Fibroblast of peridontal ligament (primary cell): ENCODE measurements around the gene KDM2B.
"Not testable (repeated sequence)": the region's sequence is repeated elsewhere in the genome, so short reads cannot be mapped to it uniquely, and the experiment has no call there.

ENCODE experiments used
- DNase-seq: peaks from one replicate; pipeline ENCODE4 v3.0.0-alpha.2; 2010; ENCODE audit errors: extremely low read depth

KDM2B gene

DNA sequence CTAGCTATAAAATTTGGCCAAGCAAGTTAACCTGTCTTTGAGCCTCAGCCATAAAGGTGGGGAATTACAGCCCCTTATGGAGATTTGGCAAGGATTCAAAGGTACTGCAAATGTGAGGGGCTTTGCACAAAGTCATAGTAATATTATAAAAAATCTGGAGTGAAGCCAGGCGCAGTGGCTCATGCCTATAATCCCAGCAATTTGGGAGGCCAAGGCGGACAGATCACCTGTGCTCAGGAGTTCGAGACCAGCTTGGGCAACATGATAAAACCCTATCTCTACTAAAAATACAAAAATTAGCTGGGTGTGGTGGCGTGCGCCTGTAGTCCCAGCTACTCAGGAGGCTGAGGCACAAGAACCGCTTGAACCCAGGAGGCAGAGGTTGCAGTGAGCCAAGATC is 4.1 kb upstream of the KDM2B start:
- not testable (repeated sequence) for DNase-seq

DNA sequence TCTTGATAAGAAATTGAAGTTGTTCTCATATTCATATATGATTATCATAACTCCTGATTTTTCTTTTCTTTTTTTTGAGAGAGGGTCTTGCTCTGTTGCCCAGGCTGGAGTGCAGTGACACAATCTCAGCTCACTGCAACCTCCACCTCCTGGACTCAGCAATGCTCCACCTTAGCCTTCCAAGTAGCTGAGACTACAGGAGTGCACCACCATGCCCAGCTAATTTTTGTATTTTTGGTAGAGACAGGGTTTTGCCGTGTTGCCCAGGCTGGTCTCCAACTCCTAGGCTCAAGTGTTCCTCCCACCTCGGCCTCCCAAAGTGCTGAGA is 2.5 kb upstream of the KDM2B start:
- DNase-seq: not testable (repeated sequence)

DNA sequence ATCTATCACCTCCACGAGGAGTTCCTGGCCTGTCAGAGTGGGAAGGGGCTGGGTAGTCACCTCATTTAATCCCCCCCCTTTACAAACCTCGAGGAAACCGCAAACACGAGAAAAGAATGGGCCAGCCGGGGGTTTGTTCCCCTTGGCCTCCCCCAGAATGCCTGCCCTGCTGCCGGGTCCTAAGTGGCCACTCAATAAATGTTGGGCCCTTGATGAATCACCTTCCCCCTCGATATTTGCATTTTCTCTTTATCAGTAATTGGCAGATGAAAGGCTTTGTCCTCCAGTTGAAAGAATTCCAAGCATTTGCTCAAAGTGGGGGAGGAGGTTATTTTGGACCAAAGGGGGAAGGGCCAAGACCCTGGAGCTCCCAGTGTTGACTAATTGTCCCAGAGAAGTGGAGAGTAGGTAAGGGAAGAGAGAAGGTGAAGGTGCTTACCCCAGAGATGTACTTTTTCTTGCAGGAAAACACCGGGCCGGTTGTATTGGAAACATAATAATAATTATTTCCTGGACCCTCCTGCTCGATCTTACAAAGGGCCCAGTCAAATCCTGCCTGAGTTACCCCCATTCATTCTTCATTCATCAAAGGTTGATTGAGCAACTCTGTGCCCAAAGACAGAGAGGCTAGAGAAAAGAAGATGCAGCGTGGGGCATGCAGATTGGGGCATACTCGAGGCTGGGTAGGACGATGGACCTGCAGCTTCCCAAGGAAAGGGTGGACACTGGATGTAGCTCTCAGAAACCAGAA is 1.9 kb upstream of the KDM2B start:
- no peak for DNase-seq

DNA sequence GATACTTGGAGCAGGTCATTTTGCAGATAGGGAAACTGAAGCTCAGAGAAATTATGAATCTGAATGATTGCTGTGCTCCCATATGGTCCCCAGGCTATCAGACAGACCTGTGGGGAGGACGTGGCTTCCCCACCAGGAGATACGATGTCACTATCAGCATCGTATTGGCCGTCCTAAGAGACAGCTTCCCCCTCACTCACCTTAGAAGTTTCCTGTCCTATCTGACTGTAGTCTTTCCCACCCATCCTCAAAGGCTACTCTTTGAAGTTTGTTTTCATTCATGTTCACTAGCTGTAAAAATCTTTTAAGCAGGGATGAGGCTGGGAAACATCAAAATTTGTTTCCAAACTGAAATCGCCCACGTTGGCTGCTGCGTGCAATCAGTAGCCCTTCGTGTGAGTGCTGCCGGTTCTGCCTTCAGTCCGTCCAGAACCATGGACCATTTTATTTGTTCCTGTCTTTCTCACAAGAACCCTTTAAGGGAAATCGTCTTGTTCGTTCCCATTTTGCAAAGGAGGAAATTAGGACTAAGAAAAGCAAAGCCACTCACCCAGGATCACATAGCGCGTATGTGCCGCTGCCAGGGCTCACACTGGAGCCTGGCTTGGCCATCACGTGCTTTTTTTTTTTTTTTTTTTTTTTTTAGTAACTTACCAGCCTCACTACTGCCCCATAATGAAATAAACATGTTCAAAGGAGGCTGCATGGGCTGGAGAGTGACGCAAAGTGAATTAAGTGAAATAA is 1.0 kb upstream of the KDM2B start:
- DNase-seq: peak; percentile 82

DNA sequence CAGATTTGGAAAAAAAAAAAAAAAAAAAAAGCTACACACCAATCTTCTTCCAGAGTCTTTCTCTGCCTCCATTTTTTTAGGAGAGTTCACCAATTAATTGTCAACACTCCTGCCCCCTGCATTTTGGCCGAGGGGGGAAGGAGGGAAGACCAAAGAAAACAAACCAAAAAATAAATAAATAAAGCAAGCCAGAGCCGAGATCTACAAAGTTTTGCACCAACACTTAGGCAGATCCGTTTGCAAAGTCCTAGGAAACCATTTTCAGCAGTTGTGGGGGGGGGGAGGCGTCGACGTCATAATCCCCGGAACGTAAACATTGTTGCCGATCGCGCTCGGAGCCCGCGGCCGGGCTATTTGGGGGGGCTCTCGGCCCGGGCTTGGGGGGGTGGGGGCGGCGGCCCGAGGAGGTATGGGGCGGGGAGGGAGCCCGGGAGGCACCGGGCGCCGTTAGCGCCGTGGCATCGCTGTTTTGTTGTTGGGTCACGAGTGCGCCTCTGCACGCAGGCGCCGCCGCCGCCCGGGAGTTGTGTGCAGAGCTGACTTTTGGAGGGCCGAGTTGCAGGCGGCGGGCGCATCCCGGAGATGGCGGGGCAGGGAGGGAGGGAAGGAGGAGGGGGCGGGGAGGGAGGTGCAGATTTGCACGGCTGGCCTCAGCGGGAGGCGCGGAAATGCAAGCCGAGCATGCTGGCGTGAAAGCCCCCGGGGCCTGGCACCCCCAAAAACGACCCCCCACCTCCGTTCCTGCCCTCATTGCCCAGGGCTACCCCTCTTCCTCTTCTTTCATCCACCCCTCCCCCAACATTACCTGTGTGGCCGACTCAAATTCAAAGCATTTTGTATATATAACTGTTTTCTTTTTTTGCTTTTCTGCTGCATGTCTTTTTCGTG is 598 bp downstream of the KDM2B start:
- peak; percentile 60 for DNase-seq

DNA sequence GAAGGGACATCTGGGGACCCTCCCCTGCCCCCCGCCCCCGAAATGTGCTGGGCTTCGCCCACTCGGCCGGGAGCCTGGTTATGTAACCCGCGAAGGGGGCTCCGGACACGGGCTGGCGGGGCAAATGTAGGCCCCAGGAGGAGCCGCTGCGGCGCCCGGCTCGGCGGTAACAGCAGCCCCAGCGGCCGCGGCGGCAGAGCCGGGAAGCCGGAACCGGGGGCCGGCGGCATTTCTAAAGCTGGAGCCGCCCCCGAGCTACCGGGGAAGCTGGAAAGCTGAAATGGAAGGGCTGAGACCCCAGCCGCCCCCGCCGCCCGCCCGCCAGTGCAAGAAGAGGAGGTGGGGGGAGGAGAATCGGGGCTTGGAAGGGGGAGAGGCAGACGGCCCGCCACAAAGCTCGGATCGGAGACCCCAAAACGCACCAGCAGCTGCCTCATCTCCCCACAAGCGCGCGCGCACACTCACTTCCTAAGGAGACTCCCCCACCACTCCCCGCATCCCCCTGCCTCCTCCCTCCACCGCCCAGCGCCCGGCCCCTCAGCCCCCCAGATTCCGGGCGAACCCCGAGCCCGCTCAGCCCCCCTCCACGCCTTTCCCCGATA is 1.5 kb downstream of the KDM2B start:
- DNase-seq: no peak

DNA sequence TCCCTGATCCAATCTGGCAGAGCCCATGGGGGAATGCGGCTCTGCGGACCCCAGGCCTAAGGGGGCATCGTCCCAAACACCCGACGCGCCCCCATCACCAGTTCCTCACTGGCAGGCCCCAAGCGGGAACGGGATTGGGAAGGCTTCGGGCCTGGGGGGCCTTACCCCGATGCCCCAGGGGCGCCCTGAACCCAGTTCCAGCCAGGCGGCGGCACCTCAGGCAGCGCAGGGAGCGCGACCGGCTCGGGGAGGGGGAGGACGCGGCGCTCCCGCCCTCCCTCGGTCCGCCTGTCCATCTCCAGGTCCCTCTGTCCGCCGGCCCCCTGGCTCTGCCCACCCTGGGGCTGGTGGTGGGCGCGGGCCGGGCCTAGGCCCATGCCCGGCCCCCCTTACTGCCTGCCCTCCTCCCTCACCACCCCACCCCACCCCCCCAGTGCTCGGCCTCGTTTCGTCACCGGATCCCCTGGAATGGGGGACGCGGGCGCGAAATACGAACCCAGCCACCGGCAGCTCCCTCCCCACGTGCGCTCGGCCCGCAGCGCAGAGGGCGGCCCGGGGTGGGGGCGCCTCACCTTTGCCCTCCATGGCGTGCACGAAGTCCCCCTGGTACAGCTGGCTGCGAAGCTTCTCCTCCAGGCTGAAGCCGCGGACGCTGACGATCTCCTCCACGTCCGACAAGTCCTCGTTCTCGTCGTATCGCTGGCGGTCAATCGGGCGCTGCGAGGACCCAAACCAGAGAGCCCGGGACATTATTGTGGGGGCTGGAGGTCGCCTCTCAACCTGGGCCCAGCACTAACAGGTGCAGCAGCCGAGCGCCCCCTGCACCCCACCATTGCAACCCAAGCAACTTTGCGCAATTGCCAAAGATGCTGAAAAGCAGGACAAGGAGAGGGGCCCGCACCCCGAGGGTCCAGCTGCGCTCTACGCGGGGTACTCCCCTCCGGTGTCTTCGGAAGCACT is 2.3 kb downstream of the KDM2B start:
- peak; percentile 29 for DNase-seq

DNA sequence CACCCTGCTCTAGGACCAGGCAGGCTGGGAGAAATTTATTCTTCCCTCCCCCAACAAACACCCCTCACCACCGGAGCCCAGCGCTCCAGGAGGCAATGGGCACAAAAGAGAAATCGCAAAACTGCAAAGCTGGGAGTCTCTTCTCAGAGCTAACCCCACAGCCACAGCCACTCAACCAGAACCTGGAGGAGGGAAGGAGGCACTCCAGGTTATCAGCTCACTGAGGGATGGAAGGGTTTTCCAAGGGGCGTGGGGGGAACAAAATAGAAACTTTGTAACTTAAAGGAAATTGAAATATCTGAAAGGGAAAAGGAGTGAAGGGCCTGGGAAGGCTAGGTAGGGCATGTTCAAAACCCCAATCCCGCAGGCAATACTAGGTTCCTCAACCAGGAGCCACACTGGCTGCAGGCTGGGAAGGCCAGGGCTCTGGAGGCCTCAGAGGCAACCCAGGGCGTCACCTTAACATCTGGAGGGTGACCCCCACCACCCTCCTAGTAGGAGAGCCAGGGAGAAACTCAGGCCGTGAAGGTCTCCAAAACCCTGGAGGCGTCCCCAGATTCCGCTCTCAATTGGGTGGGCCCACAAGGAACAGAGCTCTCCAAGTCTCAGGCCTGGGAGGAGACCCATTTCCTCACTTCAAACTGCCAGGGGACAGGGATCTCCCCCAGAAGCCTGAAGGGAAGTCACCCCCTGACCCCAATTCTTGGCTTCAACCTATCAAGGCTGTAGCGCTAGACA is 3.2 kb downstream of the KDM2B start:
- DNase-seq: no peak

DNA sequence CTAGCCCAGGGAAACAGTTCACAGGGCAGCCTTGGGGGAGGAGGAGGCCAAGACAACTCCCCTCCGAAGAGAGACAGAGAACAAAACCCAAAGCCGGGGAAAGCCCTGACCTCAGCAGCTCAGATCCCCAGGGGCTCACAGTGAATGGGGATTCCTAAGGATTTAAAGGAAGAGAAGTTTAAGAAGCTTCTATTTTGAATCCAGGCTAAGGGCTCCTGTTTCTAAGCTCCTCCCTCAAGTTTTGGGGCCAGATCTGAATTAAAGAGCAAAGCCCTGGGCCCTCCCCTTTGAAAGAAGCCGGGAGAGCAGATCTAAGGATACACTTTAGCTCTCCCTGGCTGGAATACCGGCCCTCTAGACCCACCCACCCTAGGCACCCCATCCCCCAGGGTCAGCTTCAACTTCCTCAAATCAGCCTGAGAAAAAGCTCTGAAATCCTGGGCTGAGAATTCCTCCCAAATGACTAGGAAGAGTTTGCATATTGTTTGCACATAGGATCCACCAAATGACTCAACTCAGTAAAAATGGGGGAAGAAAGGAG is 3.9 kb downstream of the KDM2B start:
- peak; percentile 95 for DNase-seq

DNA sequence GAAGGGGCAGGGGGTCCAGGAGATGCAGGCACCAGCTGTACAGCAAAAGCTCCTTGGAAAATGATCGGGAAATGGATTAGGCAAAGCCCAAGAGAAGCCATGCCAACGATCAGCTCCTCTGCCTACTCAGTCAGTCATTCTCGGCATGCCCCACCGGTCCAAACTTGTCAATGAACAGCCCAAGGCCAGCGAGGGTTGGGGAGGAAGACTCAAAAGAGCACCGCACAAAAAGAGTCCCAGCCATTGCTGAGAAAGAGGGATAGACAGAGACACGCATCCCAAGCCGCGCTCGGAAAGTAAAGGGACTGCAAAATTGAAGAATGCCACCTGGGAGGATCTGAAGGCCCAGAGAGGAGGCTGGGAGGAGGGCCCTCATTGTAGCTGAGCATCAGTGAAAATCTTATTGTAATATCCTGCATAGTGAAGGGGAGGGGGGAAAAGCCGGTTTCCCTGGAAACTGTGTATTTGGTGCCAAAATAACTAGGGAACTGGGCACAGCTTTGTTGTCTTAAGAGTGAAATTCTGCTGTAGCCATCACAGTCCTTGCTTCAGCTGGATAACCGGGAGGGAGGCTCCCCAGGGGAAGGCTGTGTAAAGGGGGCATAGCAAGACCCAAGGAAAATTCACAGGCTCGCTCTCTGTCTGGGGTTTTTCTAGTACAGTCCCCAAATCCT is 4.7 kb downstream of the KDM2B start:
- DNase-seq: peak; percentile 45

DNA sequence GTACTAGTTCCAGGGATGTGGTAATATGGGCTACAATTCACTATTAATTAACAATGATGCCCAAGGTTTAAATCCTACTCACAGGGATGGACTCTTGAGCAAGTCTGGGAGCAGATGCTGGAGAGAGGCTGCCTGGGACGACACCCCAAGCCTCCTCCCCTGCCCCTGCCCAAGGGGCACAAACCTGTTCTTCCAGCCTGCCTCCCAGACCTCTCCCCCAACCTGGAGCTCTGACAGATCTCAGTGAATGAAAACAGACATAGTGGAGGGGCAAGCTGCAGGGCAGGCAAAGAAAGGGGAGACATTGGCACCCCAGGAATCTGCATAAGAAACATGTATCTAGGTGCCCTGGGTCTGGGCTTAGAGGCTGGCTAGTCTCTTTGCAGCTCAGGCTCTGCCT is 5.8 kb downstream of the KDM2B start:
- DNase-seq: no peak

DNA sequence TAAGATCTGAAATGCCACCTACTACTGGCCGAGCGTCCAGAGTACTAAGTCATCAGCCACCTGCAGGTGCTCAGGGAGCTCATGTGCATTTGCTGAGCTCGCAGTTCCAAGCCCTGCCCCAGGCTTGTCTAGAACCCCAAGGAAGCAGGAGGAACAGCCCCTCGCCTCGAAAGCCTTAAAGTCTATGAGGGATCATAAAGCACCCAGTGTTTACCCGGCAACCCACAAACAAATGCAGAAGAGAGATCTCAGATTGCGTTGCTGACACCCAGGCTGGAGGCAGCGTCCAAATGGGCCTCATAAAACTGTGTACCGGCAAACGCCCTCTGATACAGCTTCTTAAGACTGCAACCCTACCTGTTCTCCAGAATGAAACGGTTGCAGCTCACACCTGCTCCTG is 6.8 kb downstream of the KDM2B start:
- DNase-seq: no peak

DNA sequence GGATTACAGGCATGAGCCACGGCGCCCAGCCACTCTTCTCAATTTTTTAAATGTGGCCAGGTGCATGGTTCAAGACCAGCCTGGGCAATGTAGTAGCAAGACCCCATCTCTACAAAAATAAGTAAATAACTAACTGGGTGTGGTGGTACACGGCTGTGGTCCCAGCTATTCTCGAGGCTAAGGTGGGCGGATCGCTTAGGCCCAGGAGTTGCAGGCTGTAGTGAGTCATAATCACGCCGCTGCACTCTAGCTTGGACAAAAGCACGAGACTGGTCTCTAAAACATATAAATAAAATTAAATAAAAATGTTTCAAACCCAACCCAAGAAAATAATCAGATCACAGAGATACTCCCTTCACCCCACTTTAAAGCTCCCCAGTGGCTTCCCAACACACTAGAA is 8.9 kb downstream of the KDM2B start:
- DNase-seq: no peak

DNA sequence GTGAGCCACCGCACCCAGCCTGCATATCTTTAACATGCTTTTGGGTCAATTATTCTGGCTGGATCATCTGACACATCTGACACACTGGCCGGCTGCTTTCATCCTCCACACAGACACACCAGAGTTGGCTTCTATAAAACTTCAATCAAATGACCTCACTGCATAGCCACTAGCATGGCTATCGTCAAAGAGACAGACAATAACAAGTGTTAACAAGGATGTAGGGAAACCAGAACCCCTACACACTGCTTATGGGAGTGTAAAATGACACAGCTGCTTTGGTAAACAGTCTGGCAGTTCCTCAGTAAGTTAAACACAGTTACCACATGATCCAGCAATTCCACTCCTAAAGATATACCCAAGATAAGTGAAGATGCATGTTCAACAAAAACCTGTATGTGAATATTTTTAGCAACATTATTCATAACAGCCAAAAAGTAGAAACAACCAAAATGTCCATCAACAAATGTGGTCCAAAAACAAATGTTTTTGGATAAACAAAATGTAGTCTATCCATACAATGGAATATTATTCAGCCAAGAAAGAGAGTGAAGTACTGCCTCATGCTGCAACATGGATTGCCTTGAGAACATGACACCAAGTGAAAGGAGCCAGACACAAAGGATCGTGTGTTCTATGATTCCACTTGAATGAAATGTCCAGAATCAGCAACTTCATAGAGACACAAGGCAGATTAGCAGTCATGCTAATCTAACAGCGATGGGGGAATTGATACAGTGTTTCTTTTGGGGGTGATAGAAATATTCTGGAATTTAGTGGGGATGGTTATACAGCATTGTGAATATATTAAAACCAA is 10.1 kb downstream of the KDM2B start:
- no peak for DNase-seq

DNA sequence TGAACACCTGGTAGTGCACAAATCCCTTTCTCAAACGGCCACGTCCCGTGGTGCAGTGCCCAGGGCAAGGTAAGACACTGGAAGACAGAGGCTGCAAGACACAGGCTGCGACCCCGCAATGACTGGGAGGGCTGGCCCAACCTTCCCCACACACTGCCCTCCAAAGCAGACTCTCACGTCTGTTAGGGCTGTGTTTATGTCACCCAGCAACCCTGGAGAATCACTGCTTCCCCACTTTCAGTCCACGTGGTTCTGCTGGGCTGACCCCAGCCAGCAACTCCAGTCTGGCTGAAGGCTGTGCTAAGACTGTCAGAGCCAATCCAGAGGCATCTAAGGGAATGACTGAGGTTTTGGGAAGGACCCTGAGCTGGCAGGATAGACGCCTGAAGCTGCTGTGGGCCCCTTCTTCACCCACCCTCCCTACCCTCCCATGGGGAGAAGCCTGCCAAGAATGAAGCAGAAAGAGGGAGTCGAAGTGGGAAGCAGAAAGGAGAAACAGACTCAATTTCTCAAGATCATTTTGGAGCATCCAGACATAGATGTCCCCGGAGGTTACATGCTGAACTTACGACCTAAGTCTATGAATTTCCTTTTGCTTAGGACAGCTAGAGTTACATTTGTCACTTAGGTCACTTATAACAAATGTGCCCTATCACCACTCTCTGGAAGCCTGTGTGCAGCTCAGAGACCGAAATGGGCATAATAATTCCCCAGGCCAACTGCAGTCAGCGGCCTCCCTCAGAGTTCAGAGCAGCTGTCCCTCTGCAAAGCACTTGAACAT is 11.7 kb downstream of the KDM2B start:
- DNase-seq: peak; percentile 71

DNA sequence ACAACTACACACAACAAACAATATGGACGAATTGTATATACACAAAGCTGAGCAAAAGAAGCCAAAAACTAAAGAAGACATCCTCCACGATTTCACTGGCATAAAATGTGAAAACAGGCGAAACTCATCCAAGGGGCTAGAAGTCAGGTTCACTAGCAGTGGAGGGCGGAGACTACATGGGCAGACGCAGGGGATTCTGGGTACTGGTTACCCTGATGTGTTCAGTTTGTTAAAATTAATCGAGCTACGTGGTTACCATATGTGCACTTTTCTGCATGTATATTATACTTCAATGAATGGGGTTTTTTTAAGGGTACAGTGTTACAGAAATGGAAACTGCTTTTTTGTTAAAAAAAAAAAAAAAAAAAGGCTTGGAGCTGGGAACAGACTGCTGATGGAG is 12.3 kb downstream of the KDM2B start:
- no peak for DNase-seq

DNA sequence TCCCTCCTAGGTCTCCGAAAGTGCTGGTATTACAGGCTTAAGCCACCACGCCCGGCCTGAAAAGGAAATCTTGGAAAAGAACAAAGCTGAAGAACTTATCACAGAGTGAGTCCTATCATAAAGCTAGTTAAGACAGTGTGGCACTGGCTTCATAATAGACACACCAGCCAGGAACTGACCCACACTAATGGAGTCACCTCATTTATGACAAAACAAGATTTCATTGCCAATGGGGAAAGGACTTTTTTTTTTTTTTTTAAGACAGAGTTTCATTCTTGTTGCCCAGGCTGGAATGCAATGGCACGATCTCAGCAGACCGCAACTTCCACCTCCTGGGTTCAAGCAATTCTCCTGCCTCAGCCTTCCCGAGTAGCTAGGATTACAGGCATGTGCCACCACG is 15.7 kb downstream of the KDM2B start:
- no peak for DNase-seq

DNA sequence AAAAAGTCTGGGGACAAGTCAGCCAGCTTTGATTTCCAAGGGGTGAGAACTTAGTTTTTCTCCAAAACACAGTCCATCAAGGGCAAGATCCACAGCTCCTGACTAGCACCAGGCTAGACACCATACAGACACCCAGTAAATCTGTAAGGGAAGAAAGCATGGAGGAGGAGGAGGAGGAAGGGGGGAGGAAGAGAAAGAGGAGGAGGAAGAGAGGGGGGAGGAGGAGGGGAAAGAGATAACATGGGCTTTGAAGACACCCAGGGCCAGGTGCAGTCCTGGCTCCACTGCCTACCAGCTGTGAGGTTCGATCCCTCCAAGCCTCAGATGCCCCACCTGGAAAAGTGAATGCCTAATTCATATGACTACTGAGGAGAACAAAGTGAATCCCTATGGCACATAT is 18.3 kb downstream of the KDM2B start:
- no peak for DNase-seq
